GM18858 (cell line): Measurements from ENCODE around the gene ZNF598.
"Not testable (repeated sequence)": the region's sequence is repeated elsewhere in the genome, so short reads cannot be mapped to it uniquely, and the experiment has no call there.

ENCODE experiments used
- ATAC-seq: cut with Tn5 transposase; IDR thresholded peaks from one replicate; pipeline ENCODE4 v1.9.1; 2021; ENCODE audit not compliant: unreplicated experiment

Gene ZNF598

DNA sequence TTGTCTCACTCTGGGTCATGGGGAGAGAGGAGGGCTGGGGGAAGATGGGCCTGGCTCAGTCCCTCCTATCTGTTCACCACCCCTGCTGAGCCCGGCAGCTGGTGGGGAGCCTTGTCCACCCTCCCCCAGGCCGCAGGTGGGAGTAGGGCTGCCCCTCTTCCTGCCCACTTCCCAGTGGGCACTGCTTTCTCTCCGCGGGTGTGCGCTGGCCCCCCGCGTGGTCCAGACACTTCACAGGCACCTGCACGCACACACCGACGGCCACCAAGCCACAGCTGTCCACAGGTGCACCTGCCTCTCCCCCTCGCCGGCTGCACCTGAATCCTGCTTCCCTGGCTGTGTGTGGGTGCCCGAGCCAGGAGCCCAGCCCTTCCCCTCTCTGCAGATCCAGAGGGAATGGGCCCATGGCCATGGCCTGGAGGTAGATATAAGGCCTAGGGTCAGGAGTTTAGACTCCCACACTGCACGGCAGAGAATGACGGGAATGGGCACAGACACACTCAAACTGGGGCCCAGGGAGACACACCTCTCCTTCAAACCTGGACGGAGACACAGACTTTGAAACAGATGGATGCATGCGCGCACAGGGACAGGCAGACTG, 19.1 kb upstream of the ZNF598 start:
- ATAC-seq: no peak

DNA sequence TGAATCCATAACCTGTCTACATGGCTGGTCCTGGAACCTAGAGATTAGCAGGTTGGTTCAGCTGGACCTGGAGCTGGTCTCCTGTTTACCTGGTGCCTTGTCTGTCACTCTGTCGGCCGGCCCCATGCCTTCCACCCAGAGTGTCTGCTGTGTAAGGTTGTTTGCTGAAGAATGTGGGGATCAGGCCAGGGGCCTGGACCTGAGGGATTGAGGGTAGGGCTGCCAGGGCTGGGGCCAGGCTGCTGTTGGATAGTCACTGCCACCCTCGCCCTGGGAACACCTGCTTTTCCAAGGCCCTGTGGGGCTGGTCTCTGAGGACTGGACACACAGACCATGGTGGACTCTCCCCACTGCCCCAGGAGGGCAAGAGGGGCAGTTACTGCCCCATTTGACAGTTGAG, 18.5 kb upstream of the ZNF598 start:
- ATAC-seq: no peak

DNA sequence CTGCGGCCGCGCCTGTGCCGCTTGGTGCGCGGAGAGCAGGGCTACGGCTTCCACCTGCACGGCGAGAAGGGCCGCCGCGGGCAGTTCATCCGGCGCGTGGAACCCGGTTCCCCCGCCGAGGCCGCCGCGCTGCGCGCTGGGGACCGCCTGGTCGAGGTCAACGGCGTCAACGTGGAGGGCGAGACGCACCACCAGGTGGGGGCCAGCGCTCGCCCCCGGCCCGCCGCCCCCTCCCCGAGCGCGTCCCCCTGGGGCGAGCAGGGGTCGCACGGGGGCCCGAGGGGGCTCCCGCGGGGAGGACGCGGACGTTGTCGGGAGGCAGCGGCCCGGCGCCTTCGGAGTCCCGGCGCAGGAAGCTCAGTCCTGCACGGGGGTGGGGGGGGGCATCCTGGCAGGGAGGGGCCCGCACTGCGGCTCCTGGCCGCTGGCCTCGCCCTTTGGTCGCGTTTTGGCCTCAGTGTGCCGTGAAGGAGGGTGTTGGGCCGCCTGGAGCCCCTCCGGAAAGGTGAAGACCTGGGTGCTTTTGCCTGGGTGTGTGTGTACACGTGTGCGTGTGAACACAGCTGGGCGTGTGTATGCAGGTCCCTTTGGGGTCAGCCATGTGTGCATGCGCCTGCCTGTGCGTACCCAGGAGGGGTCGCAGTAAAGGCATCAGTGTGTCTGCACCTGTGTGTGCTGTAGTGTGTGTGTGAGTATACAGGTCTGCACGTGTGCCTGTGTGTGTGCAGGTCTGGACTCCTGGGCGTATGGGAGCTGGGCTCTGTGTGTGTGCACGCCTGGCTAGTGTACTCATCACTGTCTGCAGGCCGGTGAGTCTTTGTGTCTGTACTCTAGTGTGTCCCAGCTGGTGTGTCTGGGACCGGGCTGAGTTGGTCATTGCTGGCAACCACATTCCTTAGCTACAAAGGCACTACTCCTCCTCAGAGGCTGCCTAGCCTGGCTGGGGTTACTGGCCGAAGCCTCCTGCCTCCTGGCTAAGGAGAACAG, 17.7 kb upstream of the ZNF598 start:
- no peak for ATAC-seq

DNA sequence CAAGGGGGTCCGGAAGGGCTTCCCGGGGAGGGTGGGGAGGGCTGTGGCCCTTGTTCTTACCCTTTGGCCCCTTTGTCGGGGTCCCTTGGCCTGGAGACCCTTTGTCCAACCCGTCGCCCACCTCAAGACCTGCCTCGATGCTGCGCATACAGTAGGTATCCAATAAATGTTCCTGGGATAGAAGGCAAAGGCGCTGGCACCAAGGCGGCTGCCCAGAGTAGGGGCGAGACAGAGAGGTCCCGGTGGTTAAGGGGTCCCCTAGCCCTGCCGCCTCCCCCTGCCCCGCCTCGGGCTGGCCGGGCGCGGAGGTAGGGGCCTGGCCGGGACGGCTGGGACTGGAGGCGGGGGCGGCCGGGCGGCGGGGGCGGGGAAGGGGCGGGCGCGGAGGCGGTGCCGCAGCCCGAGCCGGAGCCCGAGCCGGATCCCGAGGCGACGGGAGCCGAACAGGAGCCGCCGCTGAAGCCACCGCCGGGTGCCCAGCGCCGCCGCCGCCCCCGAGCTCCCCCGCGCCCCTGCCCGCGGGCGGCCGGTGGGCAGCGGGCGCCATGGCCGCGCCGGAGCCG, 16.9 kb upstream of the ZNF598 start, which contains the start of gene NHERF2:
Gene NHERF2, plus strand, starts transcription at position 442 of the 563 bp plus-strand sequence. Its CDS starts 104 bp downstream, at position 546.
- ATAC-seq: no peak

DNA sequence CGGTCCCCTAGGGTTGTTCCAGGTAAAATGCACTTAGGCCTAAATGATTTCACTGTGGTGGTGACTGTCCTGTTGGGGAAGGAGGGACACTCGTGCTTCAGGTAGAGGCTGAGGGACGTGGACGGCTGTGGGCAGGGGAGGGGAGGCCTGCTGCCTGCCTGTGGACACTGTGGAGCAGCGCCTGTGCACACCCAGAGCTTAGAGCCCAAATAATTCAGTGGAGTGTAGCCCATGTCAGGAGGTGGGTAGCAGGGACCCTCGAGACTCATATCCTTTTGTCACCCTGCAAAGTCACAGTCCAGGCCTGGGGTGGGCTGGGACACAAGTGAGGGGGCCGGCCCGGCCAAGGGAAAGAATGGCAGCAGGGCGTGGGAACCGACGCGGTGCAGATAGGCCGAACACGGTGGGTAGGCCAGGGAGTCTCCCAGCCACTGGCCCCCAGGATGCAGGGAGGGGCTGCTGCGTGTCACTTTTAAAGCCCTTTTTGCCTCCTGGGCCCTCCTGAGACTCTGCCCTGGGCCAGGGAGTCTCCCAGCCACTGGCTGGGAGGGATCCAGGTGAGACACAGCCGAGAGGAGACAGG, 16.3 kb upstream of the ZNF598 start:
- no peak for ATAC-seq

DNA sequence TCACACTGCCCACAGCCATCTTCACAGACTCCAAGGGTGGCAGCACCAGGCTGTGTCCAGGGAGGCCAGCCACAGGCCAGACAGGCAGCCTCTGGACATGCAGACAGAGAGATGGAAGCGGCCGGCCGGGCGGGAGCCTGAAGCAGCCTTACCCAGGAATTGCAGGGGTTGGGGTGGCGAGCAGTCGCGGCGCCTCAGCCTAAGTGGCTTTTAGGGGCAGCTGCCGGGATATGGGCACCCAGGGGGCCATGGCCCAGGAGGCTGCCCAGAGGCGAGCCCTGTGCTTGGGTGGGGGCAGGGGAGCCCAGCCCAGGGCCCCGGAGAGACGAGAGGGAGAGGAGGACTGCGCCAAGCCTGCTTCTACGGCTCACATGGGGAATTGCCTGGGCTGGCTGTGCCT, 15.6 kb upstream of the ZNF598 start:
- ATAC-seq: no peak

DNA sequence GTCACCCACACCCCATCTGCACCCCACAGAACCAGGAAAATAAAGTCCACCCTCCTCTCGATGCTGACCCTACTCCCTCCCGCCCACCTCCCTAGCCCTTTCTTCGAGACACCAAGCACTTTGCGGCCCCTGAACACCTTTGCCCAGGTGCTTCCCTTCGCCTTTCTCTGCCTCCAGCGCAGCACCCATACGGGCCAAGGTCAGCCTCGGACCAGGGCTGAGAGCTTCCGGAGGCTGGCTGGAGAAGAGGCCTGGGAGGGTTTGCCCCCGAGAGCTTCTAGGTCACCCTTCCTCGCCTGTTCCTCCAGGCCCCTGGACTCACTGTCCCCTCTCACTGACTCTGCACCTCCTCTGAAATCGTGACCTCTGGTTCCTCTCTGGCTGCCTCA, 14.4 kb upstream of the ZNF598 start:
- no peak for ATAC-seq

DNA sequence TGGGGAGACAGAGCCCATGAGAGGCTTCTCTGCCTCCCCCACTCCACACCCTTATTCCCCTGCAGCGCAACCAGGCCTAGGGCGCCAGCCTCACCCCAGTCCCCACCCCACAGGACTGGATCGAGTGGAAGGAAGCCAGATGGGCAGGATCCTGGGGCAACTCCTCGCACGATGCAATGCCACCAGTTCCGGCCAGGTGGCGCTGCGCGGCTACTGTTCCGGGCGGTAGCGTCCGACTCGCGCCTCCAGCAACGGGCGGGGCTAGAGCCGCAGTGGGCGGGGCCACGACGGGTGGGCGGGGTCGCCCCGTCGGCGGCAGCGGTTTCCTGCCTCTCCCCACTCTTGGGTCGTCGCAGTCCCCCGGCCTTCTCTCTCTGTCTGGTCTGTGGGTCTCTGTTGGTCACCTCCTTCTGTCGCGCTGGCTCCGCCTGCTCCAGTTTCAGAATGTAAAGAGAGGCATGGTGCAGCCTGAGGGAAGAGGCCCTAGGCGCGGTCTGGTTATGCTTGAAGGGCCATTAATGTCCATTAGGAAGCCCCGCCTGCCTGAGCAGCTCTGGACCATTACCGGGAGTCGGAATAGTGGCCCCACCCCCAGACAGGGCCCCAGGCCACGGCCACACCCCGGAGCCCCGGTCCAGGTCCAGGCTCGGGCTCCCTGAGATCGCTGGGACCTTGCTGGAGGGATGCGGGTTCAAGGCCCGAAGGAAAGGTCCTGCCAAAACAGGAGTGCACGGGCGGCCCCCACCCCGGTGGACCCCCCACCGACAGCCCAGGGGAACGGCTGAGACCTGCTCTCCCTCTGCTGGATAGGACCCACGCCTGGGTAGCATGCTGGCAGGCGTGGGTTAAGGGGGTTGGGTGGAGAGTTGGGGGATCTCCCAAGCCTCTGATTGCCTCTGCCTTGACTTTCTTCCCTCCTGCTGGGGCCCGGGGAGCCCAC, 13.7 kb upstream of the ZNF598 start:
- peak; percentile 58 for ATAC-seq

DNA sequence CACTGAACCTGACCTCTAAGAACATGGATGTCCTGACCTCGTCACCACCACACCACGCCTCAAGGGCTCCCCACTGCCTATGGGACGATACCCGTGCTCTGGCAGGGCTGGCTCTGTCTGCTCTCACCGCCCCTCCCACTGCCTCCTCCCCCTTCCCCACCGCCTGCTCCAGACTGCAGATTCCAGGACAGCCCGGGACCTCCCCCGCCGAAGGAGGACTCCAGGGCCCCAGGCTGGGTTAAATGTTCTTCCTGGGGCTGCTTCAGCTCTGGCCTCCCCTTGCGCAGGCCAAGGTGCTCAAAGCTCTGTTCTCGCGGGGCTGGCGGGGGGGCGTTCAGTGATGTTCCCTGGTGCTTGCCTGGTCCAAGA, 13.1 kb upstream of the ZNF598 start:
- ATAC-seq: no peak

DNA sequence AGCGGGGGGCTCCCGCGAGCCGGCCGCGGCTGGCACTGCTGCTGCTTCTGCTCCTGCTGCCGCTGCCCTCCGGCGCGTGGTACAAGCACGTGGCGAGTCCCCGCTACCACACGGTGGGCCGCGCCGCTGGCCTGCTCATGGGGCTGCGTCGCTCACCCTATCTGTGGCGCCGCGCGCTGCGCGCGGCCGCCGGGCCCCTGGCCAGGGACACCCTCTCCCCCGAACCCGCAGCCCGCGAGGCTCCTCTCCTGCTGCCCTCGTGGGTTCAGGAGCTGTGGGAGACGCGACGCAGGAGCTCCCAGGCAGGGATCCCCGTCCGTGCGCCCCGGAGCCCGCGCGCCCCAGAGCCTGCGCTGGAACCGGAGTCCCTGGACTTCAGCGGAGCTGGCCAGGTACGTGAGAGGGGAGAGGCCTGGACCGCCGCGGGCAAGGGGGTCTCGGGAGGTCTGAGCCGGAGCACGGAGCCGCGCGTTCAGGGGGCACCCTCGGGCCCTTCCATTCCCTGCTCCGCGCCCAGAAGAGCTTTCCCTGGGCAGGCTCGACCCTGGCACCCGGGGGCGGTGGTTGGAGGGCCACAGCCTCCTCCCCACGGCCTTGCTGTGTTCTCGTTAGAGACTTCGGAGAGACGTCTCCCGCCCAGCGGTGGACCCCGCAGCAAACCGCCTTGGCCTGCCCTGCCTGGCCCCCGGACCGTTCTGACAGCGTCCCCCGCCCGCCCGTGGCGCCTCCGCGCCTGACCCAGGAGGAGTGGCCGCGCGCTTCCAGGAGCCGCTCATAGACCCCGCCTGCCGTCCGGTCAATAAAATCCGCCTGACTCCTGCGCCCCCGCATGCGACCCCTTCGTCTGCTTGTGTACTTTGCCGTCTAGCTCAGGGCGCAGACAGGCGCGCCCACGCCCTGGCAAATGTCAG, 10.6 kb upstream of the ZNF598 start:
- ATAC-seq: no peak

DNA sequence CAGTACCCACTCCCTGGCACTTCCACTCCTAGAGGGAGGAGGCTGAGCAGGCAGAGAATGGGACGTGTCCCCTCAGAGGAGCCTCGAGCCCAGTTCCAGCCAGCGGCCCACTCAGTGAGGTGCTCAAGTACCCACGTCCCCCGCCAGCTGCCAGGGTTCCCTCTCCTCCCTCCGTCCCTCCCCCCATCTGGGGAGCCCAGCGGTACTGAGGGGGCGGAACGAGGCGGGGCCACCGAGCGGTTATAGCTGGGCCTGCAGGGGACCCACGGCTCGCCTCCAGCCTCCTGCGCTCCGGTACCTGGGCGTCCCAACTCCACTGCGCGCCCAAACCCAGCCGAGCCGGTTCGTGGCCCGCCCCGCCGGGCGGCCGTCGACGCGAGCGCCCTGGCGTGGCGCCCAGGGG, 9.9 kb upstream of the ZNF598 start, which contains the start of gene NPW:
Gene NPW, plus strand, starts transcription at position 268 of the 403 bp plus-strand sequence.
- no peak for ATAC-seq

DNA sequence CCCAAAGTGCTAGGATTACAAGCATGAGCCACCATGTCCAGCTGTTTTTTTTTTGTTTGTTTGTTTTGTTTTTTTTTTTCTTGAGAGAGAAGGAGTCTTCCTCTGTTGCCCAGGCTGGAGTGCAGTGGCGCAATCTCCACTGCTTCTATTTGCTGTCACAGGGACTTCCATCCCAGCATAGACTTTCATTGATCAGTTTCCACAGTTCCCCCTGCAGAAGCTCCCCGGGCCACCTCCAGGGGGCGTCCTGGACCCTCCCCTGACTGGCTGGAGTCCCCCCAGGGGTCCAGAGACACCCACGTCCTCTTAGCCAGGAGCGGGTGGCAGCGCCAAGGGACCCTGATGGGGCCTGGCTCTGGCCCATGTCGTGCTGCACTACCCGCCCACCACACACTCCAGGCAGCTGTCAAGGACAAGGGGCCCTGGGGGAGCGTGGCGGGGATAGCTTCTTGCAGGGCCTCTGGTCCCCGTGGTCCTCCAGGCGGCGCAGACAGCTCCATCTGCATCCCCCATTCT, 6.8 kb upstream of the ZNF598 start:
- no peak for ATAC-seq

DNA sequence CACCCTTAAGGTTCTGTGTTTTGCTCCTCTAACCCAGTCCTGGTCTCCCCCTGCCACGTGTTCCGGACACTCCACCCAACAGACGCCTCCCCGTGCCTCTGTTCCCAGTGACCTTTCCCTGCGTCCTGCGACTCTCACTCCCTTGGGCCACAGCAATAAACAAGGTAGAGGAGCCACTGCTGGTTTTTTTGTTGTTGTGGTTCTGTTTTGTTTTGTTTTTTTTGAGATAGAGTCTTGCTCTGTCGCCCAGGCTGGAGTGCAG, 6.3 kb upstream of the ZNF598 start:
- ATAC-seq: no peak

DNA sequence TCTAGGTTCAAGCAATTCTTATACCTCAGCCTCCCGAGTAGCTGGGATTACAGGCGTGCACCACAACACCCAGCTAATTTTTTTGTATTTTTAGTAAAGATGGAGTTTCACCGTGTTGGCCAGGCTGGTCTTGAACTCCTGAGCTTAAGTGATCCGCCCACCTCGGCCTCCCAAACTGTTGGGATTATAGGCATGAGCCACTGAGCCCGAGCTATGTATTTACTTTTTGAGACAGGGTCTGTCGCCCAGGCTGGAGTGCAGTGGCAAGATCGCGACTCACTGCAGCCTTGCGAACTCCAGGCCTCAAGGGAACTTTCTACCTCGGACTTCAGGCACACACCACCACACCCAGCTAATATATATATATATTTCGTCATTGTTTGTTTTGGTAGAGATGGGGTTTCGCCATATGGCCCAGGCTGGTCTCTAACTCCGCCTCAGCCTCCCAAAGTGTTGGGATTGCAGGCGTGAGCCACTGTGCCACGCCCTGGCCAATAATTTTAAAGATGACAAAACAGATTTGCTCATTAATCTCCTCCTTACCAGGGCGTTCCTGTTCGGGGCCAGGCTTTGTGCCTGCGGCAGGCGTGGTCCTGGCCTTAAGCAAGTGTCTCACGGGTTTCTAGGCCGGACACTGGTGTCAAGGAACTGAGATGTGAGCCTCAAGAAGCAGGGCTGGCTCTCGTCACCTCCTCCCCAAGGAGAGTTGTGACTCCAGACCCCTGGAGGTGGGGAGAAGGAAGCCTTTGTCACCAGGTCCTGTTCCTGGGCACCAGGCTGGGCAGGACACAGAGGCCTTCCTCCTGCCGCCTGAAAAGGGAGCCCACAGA, 5.7 kb upstream of the ZNF598 start:
- no peak for ATAC-seq

DNA sequence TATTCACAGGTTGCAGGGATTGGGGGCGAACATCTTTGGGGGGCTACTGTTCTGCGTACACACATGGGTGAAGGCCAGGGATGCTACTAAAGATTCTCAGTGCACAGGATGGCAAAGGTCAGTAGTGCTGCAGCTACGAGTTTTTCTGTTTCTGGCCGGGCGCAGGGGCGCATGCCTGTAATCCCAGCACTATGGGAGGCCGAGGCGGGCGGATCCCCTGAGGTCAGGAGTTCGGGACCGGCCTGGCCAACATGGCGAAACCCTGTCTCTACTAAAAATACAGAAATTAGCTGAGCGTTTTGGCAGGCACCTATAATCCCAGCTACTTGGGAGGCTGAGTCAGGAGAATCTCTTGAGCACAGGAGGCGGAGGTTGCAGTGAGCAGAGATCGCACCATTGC, 3.9 kb upstream of the ZNF598 start:
- no peak for ATAC-seq

DNA sequence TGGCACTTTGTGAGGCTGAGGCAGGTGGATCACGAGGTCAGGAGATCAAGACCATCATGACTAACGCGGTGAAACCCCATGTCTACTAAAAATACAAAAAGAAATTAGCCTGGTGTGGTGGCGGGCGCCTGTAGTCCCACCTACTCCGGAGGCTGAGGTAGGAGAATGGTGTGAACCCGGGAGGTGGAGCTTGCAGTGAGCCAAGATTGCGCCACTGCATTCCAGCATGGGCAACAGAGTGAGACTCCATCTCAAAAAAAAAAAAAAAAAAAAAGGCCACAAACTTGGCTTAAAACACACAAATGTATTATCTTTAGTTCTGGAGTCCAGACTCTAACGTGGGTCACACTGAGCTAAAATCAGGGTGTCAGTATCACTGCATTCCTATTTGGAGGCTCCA, 2.1 kb upstream of the ZNF598 start:
- not testable (repeated sequence) for ATAC-seq

DNA sequence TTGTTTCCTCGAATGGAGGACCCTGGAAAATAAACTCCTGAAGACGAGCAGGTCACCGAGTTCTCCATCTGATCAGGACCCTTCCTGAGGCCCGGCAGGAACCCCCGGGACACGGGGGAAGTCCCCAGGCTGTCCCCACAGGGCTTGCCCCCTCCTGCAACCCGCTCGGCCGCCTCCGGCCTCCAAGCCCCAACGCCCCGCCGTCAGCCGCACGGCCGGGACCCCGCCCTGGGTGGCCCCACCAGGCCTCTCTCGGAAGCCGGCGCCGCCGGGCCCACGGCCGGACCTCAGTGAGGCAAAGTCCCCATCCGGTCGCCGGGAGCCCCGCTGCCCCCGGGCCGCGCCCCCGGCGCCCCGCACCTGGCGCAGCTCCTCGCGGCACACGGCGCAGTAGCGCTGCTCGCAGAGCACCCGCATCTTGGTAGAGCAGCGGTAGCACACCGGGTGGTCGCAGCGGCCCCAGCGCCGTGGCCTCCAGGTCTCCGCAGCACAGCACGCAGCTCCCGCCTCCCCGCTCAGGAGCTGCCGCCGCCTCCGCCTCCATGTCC, 383 bp downstream of the ZNF598 start:
- ATAC-seq: peak; percentile 28

DNA sequence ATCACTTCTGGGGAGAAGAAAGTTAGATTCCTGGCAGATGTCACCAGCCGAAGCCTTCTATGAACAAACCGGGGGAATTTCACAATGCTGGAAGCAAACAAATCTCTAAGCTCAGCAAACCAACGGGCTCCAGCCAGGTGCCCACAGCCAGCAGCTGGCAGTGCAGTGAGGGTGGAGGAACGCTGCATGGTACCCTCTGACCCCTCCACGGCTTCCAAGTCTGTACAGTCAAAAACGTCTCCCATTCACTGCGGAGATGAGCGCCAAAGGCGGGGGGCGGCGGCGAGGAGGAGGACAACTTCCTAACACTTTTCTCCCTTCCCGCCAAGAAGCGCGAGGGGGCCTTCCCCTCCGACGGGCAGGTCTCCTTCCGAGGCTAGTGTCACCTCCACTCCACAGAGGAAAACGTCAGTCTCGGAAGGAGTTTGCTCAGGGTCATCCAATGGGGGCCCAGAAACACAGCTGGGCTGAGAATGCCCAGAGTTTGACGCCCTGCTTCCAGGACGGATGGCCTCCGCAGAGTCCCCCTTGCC, 924 bp downstream of the ZNF598 start:
- no peak for ATAC-seq
